Mesendoderm (in vitro differentiated cells): Measurements from ENCODE around the gene STK33.

ENCODE experiments used
- DNase-seq: peaks from one replicate; pipeline ENCODE4 v3.0.0; 2013
- H2AK5ac ChIP-seq: 2 replicates; pipeline ENCODE4 v1.6.1; 2013; ENCODE audit warnings: low read length, inconsistent platforms
- H2BK120ac ChIP-seq: 2 replicates; pipeline ENCODE4 v1.6.1; 2013; ENCODE audit warnings: low read depth, mild to moderate bottlenecking, low read length, moderate library complexity, mixed read lengths
- H2BK15ac ChIP-seq: replicated peaks from 2 replicates; pipeline ENCODE4 v1.6.1; 2013; ENCODE audit warnings: low read depth, mild to moderate bottlenecking, moderate library complexity
- H2BK5ac ChIP-seq: 2 replicates; pipeline ENCODE4 v1.6.1; 2013; ENCODE audit warnings: low read length, inconsistent platforms
- H3K18ac ChIP-seq: 2 replicates; pipeline ENCODE4 v1.6.1; 2013; ENCODE audit warnings: mild to moderate bottlenecking, low read length, mixed read lengths
- H3K23ac ChIP-seq: one replicate; pipeline ENCODE4 v1.6.1; 2013; ENCODE audit warnings: low read length
- H3K27ac ChIP-seq: 2 replicates; pipeline ENCODE4 v1.5.1; 2013; ENCODE audit warnings: low read depth, mild to moderate bottlenecking, inconsistent platforms, low read length, moderate library complexity
- H3K27me3 ChIP-seq: 2 replicates; pipeline ENCODE4 v1.6.1; 2013; ENCODE audit warnings: low read length, control low read depth, mild to moderate bottlenecking, inconsistent platforms; ENCODE audit not compliant: insufficient read depth, poor library complexity
- H3K36me3 ChIP-seq: 2 replicates; pipeline ENCODE4 v1.6.1; 2013; ENCODE audit warnings: low read length, inconsistent platforms; ENCODE audit not compliant: control insufficient read depth, insufficient read depth
- H3K4ac ChIP-seq: one replicate; pipeline ENCODE4 v1.6.1; 2013; ENCODE audit warnings: low read depth, mild to moderate bottlenecking, low read length, moderate library complexity
- H3K4me1 ChIP-seq: 2 replicates; pipeline ENCODE4 v1.6.1; 2013; ENCODE audit warnings: low read depth, low read length, inconsistent platforms; ENCODE audit not compliant: control insufficient read depth
- H3K4me2 ChIP-seq: 2 replicates; pipeline ENCODE4 v1.6.1; 2013; ENCODE audit warnings: low read length
- H3K4me3 ChIP-seq: 2 replicates; pipeline ENCODE4 v1.5.1; 2013; ENCODE audit warnings: mild to moderate bottlenecking, low read length
- H3K56ac ChIP-seq: one replicate; pipeline ENCODE4 v1.6.1; 2013; ENCODE audit warnings: low read length
- H3K79me1 ChIP-seq: 2 replicates; pipeline ENCODE4 v1.6.1; 2013; ENCODE audit warnings: low read length, inconsistent platforms
- H3K79me2 ChIP-seq: 2 replicates; pipeline ENCODE4 v1.6.1; 2013; ENCODE audit warnings: mild to moderate bottlenecking, low read length; ENCODE audit not compliant: control insufficient read depth, insufficient read depth
- H3K9ac ChIP-seq: 2 replicates; pipeline ENCODE4 v1.6.1; 2013; ENCODE audit warnings: low read length, inconsistent platforms
- H4K5ac ChIP-seq: one replicate; pipeline ENCODE4 v1.6.1; 2013; ENCODE audit warnings: low read length
- H4K8ac ChIP-seq: one replicate; pipeline ENCODE4 v1.6.1; 2013; ENCODE audit warnings: low read depth, mild to moderate bottlenecking, control low read depth, low read length, moderate library complexity
- WGBS: extraction: QIAGEN DNeasy Blood & Tissue Kit; methylation state at CpG from one replicate; pipeline ENCODE4 v1.1.7; 2013; ENCODE audit warnings: low lambda C conversion rate, missing lambda C conversion rate; ENCODE audit not compliant: insufficient coverage; ENCODE audit errors: extremely low coverage; 5-methylcytosine and 5-hydroxymethylcytosine counted together

STK33 gene

DNA sequence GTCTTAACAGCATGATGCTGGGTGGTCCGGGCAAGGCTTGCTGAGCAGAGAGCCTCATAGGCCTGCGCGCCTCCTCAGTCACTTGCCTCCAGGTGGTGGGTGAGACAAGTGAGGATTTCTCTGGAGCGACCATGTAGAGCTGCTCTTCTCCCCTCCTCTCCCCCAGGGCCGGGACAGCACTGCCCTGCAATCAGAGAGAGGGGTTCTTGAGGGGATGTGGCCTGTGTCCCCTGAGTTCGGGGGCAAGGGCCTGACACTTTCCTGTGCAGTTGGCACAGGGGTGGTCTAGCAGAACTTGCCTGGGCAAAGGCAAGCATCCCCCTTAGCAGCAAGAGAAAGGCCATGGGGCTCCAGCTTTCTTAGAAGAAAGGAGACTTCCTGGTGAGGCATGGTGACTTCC lies 234.5 kb downstream of the STK33 start:
- no CpG with 5 or more reads among the region's 6 CpGs for WGBS
- Histone ChIP-seq H4K8ac (no peak overlapping the region), H3K79me2 (no peaks in the 10 kb centered on the region), H3K4me2 (no peak overlapping the region), H2BK15ac (no peak overlapping the region), H3K27ac (no peak overlapping the region), H3K4me3 (no peak overlapping the region), H4K5ac (no peak overlapping the region), H3K23ac (no peak overlapping the region), H3K18ac (no peak overlapping the region), H2BK120ac (no peak overlapping the region), H3K36me3 (no peaks in the 10 kb centered on the region), H3K4me1 (no peaks in the 10 kb centered on the region), H2AK5ac (no peak overlapping the region), H3K9ac (no peak overlapping the region), H3K56ac (no peak overlapping the region), H3K4ac (no peak overlapping the region), H3K27me3 (no peaks in the 10 kb centered on the region), H2BK5ac (no peak overlapping the region), H3K79me1 (no peaks in the 10 kb centered on the region)
- DNase-seq: no peak

DNA sequence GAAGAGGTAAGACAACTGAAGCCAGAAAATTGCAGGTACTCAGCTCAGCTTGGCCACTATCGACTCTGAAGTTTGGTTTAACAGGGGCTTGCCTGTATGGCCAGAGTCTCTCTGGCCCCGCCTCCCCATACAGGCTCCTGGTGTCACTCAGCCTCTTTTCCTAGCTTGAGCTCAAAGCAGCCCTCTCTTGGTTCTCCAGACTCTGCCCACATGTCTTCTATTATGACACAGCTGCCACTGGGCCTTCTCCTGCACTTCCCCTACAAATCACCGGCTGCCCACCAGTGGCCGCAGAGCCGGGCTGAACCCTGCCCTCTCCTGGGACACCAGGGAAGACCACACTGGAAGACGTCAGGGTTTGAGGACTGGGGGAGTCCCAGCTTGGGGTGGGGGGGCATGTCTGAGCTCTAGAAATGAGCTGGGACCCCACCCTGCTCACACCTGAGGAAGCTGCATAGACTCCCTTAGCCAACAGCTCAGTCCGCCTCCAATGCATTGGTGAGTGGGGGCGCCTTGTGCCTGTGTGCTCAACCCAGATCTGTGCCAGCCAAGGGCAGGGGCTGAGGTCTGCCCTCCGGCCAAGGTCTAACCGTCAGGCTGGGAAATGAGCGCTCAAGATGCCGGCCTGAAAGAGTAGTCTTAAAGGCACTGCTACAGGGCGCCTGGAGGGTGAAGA lies 236.0 kb downstream of the STK33 start:
- no CpG with 5 or more reads among the region's 13 CpGs for WGBS
- Histone ChIP-seq H3K79me2 (no peaks in the 10 kb centered on the region), H3K27ac (no peak overlapping the region), H2BK5ac (no peak overlapping the region), H4K5ac (no peak overlapping the region), H2AK5ac (no peak overlapping the region), H3K9ac (no peak overlapping the region), H3K79me1 (no peaks in the 10 kb centered on the region), H3K18ac (no peak overlapping the region), H3K4me3 (no peak overlapping the region), H3K36me3 (no peaks in the 10 kb centered on the region), H3K23ac (no peak overlapping the region), H3K27me3 (no peaks in the 10 kb centered on the region), H3K4me1 (no peaks in the 10 kb centered on the region), H3K4ac (no peak overlapping the region), H4K8ac (no peak overlapping the region), H3K56ac (no peak overlapping the region), H2BK120ac (no peak overlapping the region), H3K4me2 (no peak overlapping the region), H2BK15ac (no peak overlapping the region)
- DNase-seq: peak; percentile 40

DNA sequence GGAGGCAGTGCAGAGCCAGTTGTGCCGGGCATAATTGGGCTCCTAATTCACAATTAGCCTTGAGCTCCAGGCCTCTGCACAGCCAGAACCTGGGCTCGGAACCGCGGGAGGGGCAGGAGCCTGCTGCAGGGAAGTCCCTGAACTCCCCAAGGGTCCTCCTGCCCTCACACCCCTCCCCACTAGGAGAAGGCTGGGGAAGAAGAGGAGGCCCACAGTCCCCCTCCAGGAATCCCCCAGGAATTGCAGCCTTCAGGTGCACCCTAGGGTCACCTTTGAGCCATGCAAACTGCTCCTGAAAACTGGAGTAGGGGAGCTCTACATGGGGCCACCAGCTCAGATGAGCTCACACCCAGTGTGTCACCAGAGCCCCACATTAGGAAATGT lies 236.5 kb downstream of the STK33 start:
- no peak overlapping the region for H2BK120ac ChIP-seq
- no peak overlapping the region for H3K27ac ChIP-seq
- H3K36me3 ChIP-seq: no peaks in the 10 kb centered on the region
- no peaks in the 10 kb centered on the region for H3K79me2 ChIP-seq
- no peak overlapping the region for H2BK5ac ChIP-seq
- no peak overlapping the region for H2BK15ac ChIP-seq
- no peak overlapping the region for H2AK5ac ChIP-seq
- no peak overlapping the region for H3K4me2 ChIP-seq
- H3K4ac ChIP-seq: no peak overlapping the region
- H3K79me1 ChIP-seq: no peaks in the 10 kb centered on the region
- H3K27me3 ChIP-seq: no peaks in the 10 kb centered on the region
- no peak overlapping the region for H3K23ac ChIP-seq
- no peak overlapping the region for H4K8ac ChIP-seq
- no peak overlapping the region for H3K4me3 ChIP-seq
- no peak for DNase-seq
- no peak overlapping the region for H4K5ac ChIP-seq
- no peaks in the 10 kb centered on the region for H3K4me1 ChIP-seq
- WGBS: no CpG with 5 or more reads among the region's 4 CpGs
- no peak overlapping the region for H3K9ac ChIP-seq
- H3K18ac ChIP-seq: no peak overlapping the region
- H3K56ac ChIP-seq: no peak overlapping the region

DNA sequence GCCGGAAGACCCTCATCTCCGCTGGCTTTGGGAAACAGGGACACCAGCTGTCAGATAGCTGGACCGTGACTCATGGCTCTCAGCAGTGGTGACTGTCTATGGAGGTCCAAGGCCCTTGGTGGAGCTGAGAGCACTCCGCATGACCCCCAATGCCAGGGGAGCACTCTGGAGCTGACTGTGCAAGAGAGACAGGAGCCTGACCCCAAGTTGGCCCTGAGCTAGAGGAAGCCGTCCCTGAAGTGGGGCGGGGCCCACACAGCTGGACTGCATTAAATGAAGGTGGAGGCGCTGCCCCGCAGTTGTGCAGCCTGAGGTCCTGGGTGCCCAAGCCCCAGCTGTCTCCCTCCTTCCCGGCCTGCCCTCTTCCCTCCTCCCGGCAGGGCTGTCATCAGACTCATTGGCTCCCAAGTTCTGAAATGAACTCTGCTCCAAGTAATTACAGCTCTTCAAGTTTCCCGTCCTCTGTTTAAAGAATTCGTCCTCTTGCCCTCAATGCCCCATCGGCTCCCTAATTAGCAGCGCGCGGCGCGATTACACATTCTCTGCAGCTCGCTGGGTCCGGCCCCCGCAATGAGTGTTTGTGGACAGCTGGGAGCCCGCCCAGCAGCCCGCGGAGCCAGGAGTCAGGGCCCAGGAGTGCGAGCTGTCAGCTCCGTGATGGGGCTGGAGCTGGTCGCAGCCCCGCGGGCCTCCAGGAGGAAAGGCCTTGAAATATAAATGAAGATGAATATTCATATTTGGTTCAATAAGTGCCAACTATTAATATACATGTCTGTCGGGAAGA lies 237.1 kb downstream of the STK33 start:
- Histone ChIP-seq H4K5ac (no peak overlapping the region), H3K79me1 (no peaks in the 10 kb centered on the region), H3K56ac (no peak overlapping the region), H3K9ac (no peak overlapping the region), H3K79me2 (no peaks in the 10 kb centered on the region), H3K4me2 (no peak overlapping the region), H3K27me3 (no peaks in the 10 kb centered on the region), H3K4ac (no peak overlapping the region), H2BK5ac (no peak overlapping the region), H3K4me3 (no peak overlapping the region), H3K23ac (no peak overlapping the region), H2BK120ac (no peak overlapping the region), H4K8ac (no peak overlapping the region), H3K18ac (no peak overlapping the region), H2BK15ac (no peak overlapping the region), H3K4me1 (no peaks in the 10 kb centered on the region), H3K27ac (no peak overlapping the region), H2AK5ac (no peak overlapping the region), H3K36me3 (no peaks in the 10 kb centered on the region)
- no CpG with 5 or more reads among the region's 30 CpGs for WGBS
- DNase-seq: no peak

DNA sequence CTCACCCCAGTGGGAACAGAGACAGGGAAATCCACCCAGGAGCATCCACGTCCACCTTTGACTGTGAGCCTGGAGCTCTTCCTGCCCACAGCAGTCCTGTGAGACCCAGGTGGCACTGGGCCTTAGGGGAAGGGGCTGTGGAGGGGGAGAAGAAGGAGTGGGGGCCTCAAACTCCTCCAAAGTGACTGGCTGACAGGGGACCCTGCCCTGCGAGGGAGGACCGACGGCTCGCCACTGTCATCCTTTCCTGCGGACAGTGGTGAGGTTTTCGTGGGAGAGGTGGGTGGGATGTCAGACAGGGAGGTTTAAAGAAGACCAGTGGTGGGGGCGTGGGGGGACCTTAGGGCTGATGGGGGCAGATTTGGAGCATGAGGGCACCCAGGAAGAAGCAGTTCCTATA lies 237.8 kb downstream of the STK33 start:
- no peak overlapping the region for H4K5ac ChIP-seq
- no peak overlapping the region for H3K4me2 ChIP-seq
- H3K79me2 ChIP-seq: no peaks in the 10 kb centered on the region
- H3K4me3 ChIP-seq: no peak overlapping the region
- H3K4ac ChIP-seq: no peak overlapping the region
- no peak overlapping the region for H3K18ac ChIP-seq
- H3K79me1 ChIP-seq: no peaks in the 10 kb centered on the region
- no peak overlapping the region for H2AK5ac ChIP-seq
- H3K56ac ChIP-seq: no peak overlapping the region
- H2BK5ac ChIP-seq: no peak overlapping the region
- no peaks in the 10 kb centered on the region for H3K27me3 ChIP-seq
- no CpG with 5 or more reads among the region's 8 CpGs for WGBS
- H3K36me3 ChIP-seq: no peaks in the 10 kb centered on the region
- no peaks in the 10 kb centered on the region for H3K4me1 ChIP-seq
- no peak overlapping the region for H2BK120ac ChIP-seq
- no peak for DNase-seq
- H3K27ac ChIP-seq: no peak overlapping the region
- no peak overlapping the region for H2BK15ac ChIP-seq
- H4K8ac ChIP-seq: no peak overlapping the region
- no peak overlapping the region for H3K9ac ChIP-seq
- no peak overlapping the region for H3K23ac ChIP-seq

DNA sequence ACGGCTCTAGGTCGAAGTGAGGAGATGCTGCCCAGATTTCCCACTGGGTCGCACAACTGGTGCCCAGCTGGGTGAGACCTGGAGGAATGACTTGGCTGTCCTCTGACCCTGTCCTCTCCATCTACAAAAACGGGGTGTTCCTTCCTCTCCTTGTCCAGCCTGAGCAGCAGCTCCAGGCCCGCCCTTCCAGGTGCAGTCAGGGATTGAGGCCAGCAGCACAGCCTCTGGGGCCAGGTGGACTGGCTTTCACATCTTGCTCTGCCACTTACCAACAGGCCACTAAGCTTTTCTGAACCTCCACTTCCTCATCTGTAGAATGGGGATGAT lies 238.6 kb downstream of the STK33 start:
- H3K79me1 ChIP-seq: no peaks in the 10 kb centered on the region
- H3K4me2 ChIP-seq: no peak overlapping the region
- no peak overlapping the region for H3K4me3 ChIP-seq
- DNase-seq: no peak
- no peak overlapping the region for H2BK5ac ChIP-seq
- H3K4me1 ChIP-seq: no peaks in the 10 kb centered on the region
- no peak overlapping the region for H4K5ac ChIP-seq
- H3K79me2 ChIP-seq: no peaks in the 10 kb centered on the region
- H3K27me3 ChIP-seq: no peaks in the 10 kb centered on the region
- no peak overlapping the region for H3K18ac ChIP-seq
- H3K23ac ChIP-seq: no peak overlapping the region
- no peak overlapping the region for H2BK15ac ChIP-seq
- no CpG with 5 or more reads among the region's 5 CpGs for WGBS
- no peak overlapping the region for H3K9ac ChIP-seq
- no peak overlapping the region for H2BK120ac ChIP-seq
- no peak overlapping the region for H3K27ac ChIP-seq
- H3K36me3 ChIP-seq: no peaks in the 10 kb centered on the region
- H2AK5ac ChIP-seq: no peak overlapping the region
- no peak overlapping the region for H3K4ac ChIP-seq
- no peak overlapping the region for H3K56ac ChIP-seq
- no peak overlapping the region for H4K8ac ChIP-seq
